Fibroblast of villous mesenchyme (primary cell): ENCODE data around the gene SLAIN1. TPM values are rescaled to one million over a fixed set of nuclear protein-coding genes. Genes with fewer than 3 reads are reported as not detected.

Experiments
- DNase-seq: peaks from one replicate; pipeline ENCODE4 v3.0.0-alpha.2; 2010; ENCODE audit warnings: low read depth
- H3K4me3 ChIP-seq: 2 replicates; pipeline ENCODE4 v1.5.1; 2011; ENCODE audit warnings: low read depth, mild to moderate bottlenecking, low read length
- CTCF ChIP-seq: IDR thresholded peaks from 2 replicates; pipeline ENCODE4 v1.5.1; 2012; ENCODE audit warnings: low read depth, mild to moderate bottlenecking, low read length; ENCODE audit not compliant: insufficient read depth
- total RNA-seq: library from RNA; depleted of rRNA; stranded (reverse); fragments of >200 nt; gene quantifications from 2 replicates; pipeline ENCODE4 v1.2.3, GENCODE V29; 2012

Gene SLAIN1
- total RNA-seq, 1 donor, result not detected

GRCh38 chr13:77724092-77724491 lies 26.6 kb downstream of the SLAIN1 start:
- no peak for DNase-seq
- H3K4me3 ChIP-seq, result no peak overlapping the region
- no peak for TF ChIP-seq CTCF

- no peak overlapping the region for H3K4me3 ChIP-seq
- no peak for TF ChIP-seq CTCF
Observed at GRCh38 chr13:77725071-77725470, 27.6 kb downstream of the SLAIN1 start.

GRCh38 chr13:77728265-77729125 lies 31.0 kb downstream of the SLAIN1 start:
- H3K4me3 ChIP-seq, result no peak overlapping the region
- no peak for TF ChIP-seq CTCF
- DNase-seq, result no peak

More at GRCh38 chr13:77725071-77725470, 27.6 kb downstream of the SLAIN1 start:
- DNase-seq, result no peak

GRCh38 chr13:77729502-77730221 lies 32.2 kb downstream of the SLAIN1 start:
- no peak for TF ChIP-seq CTCF
- H3K4me3 ChIP-seq, result no peak overlapping the region
- no peak for DNase-seq

GRCh38 chr13:77730572-77730971 lies 33.1 kb downstream of the SLAIN1 start:
- H3K4me3 ChIP-seq, result no peak overlapping the region
- no peak for DNase-seq
- TF ChIP-seq CTCF, result no peak

- no peak for TF ChIP-seq CTCF
- no peak overlapping the region for H3K4me3 ChIP-seq
- no peak for DNase-seq
Observed at GRCh38 chr13:77732287-77732686, 34.8 kb downstream of the SLAIN1 start.
